K562 (cell line): ENCODE results near the gene VRK3. TPM values are rescaled to one million over a fixed set of nuclear protein-coding genes. Genes with fewer than 3 reads are reported as not detected.

ENCODE experiments used
- GTF2F1 ChIP-seq: IDR thresholded peaks from 2 replicates; pipeline ENCODE4 v1.6.1; 2011; ENCODE audit warnings: low read depth, low read length, improper control_type of control experiment
- MITF ChIP-seq: IDR thresholded peaks from 2 replicates; pipeline ENCODE4 v1.6.1; 2014; ENCODE audit warnings: antibody characterized with exemption
- MTF1 ChIP-seq: fragments of 250-450 bp; sonication (Bioruptor Pico); IDR thresholded peaks from 2 replicates; pipeline ENCODE4 v1.9.0; 2021; ENCODE audit warnings: moderate library complexity, mild to moderate bottlenecking, inconsistent platforms, borderline replicate concordance
- RB1 ChIP-seq: fragments of 450-650 bp; IDR thresholded peaks from 2 replicates; pipeline ENCODE4 v1.6.1; 2017; ENCODE audit warnings: low read depth, mild to moderate bottlenecking
- SOX6 ChIP-seq: fragments of 450-650 bp; IDR thresholded peaks from 2 replicates; pipeline ENCODE4 v1.6.1; 2014; ENCODE audit warnings: mild to moderate bottlenecking
- TAF9B ChIP-seq: fragments of 450-650 bp; IDR thresholded peaks from 2 replicates; pipeline ENCODE4 v1.6.1; 2018; ENCODE audit warnings: mild to moderate bottlenecking; ENCODE audit not compliant: partially characterized antibody
- ZNF764 ChIP-seq: fragments of 250-450 bp; sonication (Bioruptor Pico); IDR thresholded peaks from 2 replicates; pipeline ENCODE4 v1.4.0; 2020; ENCODE audit warnings: low read depth, mild to moderate bottlenecking, moderate library complexity
- polyA plus RNA-seq, 8 experiments: library from polyadenylated mRNA; depleted of rRNA in 4 of 8; stranded (reverse) in 5 of 8; unstranded in 3 of 8; fragments of >200 nt; fragmentation: Nextera tagmentation in 2 of 8; fragmentation: Illumina TruSeq in 1 of 8; extraction: Ambion mirVana in 2 of 8; extraction: Trizol in 1 of 8; gene quantifications; 2 replicates each; pipeline versions ENCODE4 v1.2.1 to v1.2.3, GENCODE V29; 2011 to 2014; ENCODE audit warnings: inconsistent platforms in 1 of 8, missing spikeins in 1 of 8
- total RNA-seq, 7 experiments: library from RNA; depleted of rRNA in 6 of 7; stranded (reverse); fragments of >200 nt in 6 of 7; fragmentation: Illumina TruSeq in 2 of 7; extraction: Trizol in 2 of 7; gene quantifications; 2 replicates each; pipeline versions ENCODE4 v1.2.1 to v1.2.3, GENCODE V29; 2011 to 2021; ENCODE audit warnings: low replicate concordance in 1 of 7
- TF ChIP-seq, protein P1 (sequence below), 2 experiments: fragments of 150-350 bp in 1 of 2; IDR thresholded peaks; 2 replicates each; pipeline ENCODE4 v1.6.1; 2012 to 2016; ENCODE audit warnings: low read depth in 2 of 2, low read length in 2 of 2, mild to moderate bottlenecking in 1 of 2, moderate library complexity in 1 of 2
- TF ChIP-seq, protein P2 (sequence below): sonication (generic); formaldehyde crosslinking; IDR thresholded peaks from 2 replicates; pipeline ENCODE4 v1.8.0; 2023; ENCODE audit warnings: missing genetic modification reagents, mild to moderate bottlenecking, borderline replicate concordance
- TF ChIP-seq, protein P3 (sequence below): fragments of 450-650 bp; formaldehyde crosslinking; IDR thresholded peaks from 2 replicates; pipeline ENCODE4 v1.4.0; 2022; ENCODE audit warnings: missing genetic modification characterization

VRK3 gene
- total and polyA plus RNA-seq, 9 of the 15 experiments (the other 6 are each of a cell fraction or from before 2014, with no cell fraction given), result 25.6 to 94.3 (median 42.9) TPM

DNA sequence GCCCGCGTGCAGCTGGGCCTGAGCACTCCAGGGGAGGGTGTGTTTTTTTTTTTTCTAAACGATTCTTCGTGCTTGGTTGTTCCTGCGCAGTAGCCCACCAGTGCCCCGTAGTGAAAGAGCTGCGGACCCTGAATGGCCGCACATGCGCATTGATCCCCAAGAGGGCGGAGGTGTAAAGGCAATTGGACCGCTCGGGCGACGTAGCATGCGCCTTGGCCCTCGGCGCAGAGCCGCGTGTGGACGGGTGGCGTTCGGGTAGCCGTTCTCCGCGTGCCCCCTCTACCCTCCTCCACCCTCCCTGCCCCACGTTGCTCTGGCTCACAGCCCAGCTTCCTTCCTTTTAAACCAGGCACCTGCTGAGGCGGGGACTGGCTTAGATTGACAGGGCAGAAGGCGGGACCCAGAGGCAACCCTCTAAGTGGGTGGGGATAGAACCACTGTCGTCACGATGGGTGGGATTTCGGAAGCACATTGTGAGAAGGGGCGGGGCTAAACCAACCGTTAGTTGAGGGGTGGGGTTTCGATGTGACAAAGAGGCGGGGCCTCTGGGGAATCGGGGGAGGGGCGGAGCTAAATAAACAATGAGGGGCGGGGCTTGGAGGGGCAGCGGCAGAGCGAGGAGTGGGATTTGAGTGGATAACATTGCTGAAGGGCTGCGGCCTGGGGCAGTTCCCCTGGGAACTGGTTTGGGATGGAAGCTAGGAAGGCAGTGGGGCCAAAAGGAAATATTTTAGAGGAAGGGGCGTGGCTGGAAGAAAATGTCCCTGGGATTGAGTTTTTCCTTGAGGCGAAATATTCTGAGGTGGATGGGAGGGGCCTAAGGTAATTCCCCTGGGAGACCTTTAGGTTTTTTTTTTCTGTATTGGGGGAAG, 95.3 kb downstream of the VRK3 start (continued):
- TF ChIP-seq, protein P1, sequence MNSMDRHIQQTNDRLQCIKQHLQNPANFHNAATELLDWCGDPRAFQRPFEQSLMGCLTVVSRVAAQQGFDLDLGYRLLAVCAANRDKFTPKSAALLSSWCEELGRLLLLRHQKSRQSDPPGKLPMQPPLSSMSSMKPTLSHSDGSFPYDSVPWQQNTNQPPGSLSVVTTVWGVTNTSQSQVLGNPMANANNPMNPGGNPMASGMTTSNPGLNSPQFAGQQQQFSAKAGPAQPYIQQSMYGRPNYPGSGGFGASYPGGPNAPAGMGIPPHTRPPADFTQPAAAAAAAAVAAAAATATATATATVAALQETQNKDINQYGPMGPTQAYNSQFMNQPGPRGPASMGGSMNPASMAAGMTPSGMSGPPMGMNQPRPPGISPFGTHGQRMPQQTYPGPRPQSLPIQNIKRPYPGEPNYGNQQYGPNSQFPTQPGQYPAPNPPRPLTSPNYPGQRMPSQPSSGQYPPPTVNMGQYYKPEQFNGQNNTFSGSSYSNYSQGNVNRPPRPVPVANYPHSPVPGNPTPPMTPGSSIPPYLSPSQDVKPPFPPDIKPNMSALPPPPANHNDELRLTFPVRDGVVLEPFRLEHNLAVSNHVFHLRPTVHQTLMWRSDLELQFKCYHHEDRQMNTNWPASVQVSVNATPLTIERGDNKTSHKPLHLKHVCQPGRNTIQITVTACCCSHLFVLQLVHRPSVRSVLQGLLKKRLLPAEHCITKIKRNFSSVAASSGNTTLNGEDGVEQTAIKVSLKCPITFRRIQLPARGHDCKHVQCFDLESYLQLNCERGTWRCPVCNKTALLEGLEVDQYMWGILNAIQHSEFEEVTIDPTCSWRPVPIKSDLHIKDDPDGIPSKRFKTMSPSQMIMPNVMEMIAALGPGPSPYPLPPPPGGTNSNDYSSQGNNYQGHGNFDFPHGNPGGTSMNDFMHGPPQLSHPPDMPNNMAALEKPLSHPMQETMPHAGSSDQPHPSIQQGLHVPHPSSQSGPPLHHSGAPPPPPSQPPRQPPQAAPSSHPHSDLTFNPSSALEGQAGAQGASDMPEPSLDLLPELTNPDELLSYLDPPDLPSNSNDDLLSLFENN (IDR thresholded peaks at IDR 0.05; ENCODE audit: low read depth in 2 of 2, low read length in 2 of 2), result peak in 1 of 2 experiments; percentile 74; a peak in 1 of 4 replicates
- TF ChIP-seq RB1, result peak; percentile 37
- TF ChIP-seq, protein P2, sequence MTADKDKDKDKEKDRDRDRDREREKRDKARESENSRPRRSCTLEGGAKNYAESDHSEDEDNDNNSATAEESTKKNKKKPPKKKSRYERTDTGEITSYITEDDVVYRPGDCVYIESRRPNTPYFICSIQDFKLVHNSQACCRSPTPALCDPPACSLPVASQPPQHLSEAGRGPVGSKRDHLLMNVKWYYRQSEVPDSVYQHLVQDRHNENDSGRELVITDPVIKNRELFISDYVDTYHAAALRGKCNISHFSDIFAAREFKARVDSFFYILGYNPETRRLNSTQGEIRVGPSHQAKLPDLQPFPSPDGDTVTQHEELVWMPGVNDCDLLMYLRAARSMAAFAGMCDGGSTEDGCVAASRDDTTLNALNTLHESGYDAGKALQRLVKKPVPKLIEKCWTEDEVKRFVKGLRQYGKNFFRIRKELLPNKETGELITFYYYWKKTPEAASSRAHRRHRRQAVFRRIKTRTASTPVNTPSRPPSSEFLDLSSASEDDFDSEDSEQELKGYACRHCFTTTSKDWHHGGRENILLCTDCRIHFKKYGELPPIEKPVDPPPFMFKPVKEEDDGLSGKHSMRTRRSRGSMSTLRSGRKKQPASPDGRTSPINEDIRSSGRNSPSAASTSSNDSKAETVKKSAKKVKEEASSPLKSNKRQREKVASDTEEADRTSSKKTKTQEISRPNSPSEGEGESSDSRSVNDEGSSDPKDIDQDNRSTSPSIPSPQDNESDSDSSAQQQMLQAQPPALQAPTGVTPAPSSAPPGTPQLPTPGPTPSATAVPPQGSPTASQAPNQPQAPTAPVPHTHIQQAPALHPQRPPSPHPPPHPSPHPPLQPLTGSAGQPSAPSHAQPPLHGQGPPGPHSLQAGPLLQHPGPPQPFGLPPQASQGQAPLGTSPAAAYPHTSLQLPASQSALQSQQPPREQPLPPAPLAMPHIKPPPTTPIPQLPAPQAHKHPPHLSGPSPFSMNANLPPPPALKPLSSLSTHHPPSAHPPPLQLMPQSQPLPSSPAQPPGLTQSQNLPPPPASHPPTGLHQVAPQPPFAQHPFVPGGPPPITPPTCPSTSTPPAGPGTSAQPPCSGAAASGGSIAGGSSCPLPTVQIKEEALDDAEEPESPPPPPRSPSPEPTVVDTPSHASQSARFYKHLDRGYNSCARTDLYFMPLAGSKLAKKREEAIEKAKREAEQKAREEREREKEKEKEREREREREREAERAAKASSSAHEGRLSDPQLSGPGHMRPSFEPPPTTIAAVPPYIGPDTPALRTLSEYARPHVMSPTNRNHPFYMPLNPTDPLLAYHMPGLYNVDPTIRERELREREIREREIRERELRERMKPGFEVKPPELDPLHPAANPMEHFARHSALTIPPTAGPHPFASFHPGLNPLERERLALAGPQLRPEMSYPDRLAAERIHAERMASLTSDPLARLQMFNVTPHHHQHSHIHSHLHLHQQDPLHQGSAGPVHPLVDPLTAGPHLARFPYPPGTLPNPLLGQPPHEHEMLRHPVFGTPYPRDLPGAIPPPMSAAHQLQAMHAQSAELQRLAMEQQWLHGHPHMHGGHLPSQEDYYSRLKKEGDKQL (CRISPR knock-in tag), result peak; percentile 20; the same call in 1 of the 2 replicates
- TF ChIP-seq MTF1 (CRISPR knock-in tag), result 0 out of 2 replicates have a peak, but pooled peaks have one; percentile 16
- peak; percentile 77; the same call in 1 of the 2 replicates for TF ChIP-seq GTF2F1
- TF ChIP-seq ZNF764, result peak; percentile 64; the same call in 1 of the 2 replicates
- TF ChIP-seq, protein P3, sequence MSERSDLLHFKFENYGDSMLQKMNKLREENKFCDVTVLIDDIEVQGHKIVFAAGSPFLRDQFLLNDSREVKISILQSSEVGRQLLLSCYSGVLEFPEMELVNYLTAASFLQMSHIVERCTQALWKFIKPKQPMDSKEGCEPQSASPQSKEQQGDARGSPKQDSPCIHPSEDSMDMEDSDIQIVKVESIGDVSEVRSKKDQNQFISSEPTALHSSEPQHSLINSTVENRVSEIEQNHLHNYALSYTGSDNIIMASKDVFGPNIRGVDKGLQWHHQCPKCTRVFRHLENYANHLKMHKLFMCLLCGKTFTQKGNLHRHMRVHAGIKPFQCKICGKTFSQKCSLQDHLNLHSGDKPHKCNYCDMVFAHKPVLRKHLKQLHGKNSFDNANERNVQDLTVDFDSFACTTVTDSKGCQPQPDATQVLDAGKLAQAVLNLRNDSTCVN (CRISPR knock-in tag), result peak; percentile 74
- 0 out of 2 replicates have a peak, but pooled peaks have one; percentile 1 for TF ChIP-seq MITF
- no peak for TF ChIP-seq TAF9B
- peak; percentile 56 for TF ChIP-seq SOX6
